GM19035 (cell line): ENCODE results near the gene HELZ.
"Not testable (repeated sequence)": the region's sequence is repeated elsewhere in the genome, so short reads cannot be mapped to it uniquely, and the experiment has no call there.

Experiments
- ATAC-seq: cut with Tn5 transposase; IDR thresholded peaks from one replicate; pipeline ENCODE4 v1.9.1; 2021; ENCODE audit not compliant: unreplicated experiment

Gene HELZ

DNA sequence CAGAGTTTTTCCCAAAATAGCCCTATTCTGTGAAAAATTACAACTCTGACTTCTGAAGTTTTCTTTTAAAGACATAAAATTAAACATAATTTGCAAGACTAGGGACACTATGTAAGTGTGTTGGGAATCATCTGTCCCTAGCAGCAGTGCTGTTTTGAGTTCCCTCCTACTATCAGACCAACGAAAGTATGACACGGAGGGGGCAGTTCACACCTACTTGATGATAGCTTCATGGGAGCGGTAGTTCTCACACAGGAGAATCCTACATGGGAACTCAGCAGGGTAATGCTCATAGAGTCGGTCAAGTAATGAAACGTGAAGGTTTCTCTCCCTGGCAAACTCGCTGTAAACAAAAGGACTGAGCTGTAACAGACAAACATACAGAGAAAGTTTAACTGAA, 96.6 kb downstream of the HELZ start:
- no peak for ATAC-seq

DNA sequence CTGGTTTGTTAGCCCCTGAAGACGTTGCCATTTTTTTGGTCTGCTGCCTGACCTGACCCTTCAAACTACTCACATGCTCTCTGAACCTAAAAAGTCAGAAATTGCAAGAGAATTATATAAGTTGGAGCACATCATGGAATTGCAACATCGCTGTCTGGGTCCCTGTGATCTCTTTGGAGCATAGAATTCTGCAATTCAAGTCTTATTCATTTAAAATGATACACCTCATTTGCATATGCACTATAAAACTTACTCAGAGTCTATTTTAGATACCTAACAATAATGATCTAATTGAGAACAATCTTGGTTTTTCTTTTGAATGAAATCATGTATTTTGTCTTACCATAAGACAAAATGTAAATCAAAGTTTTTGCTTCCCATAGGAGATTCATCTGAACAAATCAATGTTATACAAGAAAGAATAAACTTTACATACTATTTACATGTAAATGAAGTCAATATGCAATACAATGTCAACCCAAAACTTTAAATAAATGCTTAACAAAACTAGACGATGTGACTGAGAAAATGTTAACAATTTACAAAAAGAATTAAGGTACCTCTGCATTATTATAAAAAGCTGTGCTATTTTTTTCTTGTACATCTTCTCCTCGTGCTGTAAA, 99.7 kb downstream of the HELZ start:
- no peak for ATAC-seq

DNA sequence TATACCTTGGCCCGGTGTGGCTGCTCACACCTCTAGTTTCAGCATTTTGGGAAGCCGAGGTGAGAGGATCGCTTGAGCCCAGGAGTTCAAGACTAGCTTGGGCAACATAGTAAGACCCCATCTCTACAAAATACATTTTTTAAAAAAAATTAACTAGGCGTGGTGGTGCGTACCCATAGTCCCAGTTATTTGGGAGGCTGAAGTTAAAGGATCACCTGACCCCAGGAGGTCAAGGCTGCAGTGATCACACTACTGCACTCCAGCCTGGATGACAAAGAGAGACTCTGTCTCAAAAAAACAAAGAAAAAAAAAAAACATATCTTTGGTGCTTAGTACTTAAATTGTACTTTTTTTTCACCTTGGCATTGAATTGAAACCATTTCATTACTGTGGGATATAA, 101.7 kb downstream of the HELZ start:
- no peak for ATAC-seq

DNA sequence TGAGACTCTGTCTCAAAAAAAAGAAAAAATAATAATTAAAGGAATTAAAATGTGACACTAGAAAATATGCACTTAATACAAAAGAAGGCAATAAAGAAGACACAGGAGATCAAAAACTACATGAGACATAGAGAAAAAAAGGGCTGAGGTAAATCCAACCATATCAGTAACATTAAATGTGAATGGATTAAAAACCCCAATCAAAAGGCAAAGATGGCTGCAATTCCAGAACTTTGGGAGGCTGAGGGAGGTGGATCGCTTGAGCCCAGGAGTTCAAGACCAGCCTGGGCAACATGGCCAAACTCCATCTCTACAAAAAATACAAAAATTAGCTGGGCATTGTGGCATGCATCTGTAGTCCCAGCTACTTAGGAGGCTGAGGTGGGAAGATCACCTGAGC, 103.0 kb downstream of the HELZ start:
- not testable (repeated sequence) for ATAC-seq

DNA sequence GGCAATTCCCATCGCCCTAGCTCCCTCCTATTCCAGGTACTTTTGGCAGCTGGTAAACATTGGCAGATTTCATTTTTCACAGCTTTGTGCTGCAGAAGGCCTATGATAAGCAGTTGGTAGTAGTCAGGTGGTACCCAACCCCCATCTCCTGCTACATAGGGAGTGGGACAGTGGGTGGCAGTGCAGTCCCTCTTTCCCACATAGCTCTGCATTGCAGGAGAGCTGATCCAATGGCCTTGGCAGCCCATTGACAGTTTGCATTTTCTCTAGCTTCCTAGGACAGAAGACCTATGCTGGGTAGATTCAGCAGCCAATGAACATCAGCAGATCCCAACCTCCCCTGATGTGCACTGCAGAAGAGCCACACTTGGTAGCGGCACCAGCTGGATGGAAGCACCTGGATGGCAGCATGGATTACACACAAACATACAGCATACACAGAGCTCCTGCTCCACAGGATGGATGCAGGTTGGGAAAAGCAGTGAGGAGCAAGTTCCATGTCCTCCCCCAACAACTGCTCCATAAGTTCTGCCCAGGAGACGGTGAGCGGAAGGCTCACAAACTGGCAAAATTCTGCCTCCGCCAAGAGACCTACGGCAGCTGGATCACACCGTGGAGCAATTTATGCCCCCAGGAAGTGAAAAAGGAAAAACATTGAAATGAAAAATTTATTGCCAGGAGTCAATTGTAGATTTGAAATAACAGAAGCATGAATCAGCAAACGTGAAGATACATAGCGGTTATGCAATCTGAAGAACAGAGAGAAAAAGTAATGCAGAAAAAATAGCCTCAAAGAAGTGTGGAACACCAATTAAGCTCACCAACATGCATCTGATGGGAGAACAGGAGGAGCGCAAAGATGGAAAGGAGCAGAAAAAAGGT, 105.0 kb downstream of the HELZ start:
- no peak for ATAC-seq

DNA sequence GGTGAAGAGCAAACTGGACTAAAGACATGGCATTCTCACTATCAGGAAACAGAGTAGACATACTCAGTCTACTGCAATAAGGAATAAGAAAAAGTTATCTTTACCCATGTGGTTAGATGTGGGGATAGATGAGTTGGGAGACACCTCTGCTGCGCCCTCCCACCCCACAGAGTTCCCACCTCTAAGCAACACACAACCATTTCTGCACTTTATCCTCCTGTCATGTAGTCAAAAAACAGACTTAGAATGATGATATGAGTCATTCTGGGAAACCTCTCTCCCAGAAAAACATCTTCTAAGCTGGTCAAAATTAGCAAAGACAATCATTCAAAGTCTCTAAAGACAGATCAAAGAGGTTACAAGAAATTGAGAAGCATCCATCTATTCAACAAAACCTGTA, 105.7 kb downstream of the HELZ start:
- no peak for ATAC-seq

DNA sequence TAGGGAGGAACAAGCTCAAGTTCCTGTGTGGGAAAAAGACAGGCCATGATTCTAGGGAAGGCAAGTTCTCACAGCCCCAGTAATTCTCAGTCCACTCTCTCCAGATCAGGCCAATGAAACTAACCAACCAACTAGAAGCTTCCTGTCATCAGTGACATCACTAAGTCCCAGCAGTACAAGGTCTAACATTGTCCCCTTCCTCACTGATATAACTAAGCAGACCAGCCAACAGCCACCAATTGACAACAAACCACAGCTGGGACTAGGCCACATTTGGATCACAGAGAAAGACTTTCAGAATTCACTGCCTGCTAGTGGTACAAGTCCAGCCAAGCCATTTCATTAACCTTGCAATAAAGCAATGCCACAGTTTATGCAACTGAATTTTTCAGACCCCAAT, 106.6 kb downstream of the HELZ start:
- ATAC-seq: no peak

DNA sequence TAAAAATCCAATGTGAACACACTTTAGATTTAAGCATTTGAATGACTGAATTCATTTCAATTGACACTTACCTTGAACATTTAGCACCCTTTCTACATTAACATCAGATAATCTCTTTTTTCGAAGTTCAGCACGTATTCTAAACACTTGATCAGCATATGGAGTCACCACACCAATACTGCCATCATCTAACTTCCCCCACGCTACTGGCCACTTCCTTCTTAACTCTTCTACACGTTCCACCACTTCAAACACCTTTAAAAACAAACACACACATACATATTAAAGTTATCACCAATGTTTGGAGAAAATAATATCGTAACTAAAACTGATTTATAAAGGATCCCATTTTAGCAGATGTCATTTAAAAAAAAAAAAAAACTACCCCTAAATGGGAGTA, 107.1 kb downstream of the HELZ start:
- no peak for ATAC-seq

DNA sequence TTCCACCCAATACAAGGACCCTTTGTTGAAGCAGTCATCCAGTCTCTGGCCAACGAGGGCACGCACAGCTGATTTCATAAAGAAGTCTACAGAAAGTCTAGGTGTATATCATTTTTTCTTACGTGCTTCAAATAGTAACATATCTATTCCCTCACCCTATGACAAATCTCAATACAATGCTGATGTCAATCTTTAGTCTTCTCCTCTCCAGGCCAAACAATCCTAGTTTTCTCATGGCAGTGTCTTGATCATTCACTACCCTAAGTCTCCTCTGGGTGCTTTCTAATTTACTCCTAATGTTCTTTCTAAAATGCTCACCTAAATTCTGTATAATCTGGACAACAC, 108.0 kb downstream of the HELZ start:
- ATAC-seq: no peak

DNA sequence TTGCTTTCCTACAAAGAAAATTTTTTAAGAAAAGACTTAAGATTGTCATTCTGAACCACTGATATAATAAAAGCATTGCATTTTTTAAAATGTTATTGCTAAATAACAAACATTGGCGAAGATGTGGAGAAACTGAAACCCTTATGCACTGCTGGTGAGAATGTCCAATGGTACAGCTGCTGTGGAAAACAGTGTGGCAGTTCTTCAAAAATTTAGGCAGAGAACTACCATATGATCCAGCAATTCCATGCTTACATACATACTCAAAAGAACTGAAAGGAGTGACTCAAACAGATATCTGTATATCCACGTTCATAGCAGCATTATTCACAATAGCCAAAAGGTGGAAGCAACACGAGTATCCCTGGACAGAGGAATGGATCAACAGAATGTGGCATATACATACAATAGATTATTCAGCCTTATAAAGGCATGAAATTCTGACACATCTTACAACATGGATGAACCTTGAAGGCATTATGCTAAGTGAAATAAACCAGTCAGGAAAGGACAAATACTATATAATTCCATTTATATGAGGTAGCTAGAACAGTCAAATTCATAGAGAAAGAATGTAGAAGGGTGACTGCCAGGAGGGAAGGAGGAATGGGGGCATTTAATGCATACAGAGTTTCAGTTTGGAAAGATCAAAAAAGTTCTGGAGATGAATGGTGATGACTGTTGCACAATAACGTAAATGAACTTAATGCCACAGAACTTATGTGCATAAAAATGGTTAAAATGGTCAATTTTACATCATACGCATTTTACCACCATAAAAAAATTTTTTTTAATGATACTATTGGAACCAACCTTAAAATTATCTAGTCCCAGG, 108.6 kb downstream of the HELZ start:
- no peak for ATAC-seq

DNA sequence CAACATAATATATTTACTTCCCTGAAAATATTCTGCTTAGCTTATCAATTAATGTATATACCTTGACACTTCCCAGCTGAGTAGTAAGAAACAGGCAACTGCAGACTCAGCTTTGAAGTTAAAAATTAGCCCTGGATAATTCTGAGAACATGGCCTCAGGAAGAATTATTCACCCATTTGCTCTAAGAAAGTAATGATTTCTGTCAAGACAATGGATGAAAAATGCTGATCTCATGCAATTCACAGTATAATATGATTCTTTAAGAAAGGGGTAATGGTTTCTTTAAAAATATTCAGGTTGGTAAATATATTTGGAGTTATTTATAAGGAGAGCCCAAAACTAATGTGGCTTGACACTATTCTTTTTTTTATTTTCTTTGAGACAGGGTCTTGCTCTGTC, 111.8 kb downstream of the HELZ start:
- ATAC-seq: no peak

DNA sequence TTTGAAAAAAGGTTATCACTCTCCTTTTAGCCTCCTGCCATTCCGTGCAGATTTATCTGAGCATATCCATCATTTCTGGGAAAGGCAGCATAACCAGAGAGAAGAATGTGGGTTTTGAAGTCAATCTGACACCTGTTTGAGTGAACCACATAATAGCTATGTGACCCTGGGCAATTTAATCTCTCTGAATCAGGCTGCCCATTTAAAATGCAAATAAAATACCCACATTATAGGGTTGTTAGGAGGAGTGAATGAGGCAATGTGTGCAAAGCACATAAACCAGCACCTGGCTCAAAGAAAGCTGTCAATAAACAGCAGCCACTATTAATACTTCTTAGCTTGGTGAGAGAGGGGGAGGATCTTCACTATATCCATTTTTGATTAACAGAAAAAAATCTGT, 112.6 kb downstream of the HELZ start:
- no peak for ATAC-seq

DNA sequence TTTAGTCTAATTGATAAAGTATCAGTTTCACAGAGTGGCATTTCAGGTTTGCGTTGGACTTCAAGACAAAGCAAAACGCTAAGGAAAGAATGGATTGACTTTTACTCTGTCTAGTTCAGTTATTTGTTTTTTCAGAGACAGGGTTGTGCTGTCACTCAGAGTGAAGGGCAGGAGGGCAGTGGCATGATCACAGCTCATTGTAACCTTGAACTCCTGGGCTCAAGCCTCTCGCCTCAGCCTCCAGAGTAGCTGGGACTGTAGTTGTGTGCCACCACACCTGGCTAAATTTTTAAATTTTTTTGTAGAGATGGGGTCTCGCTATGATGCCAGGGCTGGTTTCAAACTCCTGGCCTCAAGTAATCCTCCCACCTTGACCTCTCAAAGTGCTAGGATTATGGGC, 114.2 kb downstream of the HELZ start:
- no peak for ATAC-seq

DNA sequence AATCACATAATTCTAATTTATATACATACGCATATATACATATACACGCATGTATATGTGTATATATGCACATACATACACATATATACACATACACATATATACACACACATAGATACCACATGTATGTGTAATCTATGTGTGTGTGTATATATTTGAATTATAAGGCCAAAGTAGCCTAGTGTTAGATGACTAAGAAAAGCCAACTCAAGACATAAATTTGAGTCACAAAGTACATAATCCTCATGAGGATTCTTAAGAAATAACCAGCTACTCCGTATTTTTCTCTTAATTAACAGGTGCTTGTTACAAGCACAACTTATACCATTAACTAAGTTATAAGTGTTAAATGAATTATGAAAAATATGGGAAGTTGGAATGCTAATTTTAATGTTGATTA, 115.7 kb downstream of the HELZ start:
- no peak for ATAC-seq

DNA sequence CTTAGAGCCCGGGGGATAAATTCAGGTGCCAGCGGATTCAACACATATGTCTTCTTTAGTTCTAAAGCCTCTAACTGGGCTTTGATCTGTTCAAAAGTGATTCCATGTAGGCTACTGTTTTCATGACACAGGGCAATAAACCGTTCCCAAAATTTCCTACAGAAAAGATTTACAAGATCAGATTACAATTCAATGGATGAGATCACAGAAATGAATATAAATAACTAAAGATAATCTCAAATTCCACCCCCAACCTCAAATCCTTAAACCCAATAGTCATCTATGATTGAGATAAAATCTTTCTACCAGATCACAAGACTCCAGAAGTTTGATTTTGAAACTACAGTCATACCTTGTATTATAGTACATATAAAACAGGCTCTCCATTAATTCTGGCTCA, 116.3 kb downstream of the HELZ start:
- ATAC-seq: no peak

DNA sequence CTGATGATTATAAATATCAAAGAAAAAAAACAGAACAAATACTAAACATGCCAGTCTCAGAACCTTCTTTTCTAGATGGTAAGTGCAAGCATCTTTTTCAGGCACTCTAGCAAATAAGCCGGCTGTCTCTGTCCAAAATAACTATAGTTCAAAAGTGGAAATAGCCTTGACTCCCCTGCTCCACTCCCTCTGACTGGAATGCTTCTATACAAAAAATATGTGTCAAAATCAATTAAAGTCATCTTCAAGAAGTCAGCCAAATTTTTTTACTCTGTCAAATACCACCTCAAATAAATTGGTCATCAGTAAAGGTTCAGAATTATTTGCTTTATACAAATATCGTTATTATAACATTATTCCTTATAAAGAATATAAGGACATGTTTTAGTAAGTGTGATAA, 117.1 kb downstream of the HELZ start:
- no peak for ATAC-seq

DNA sequence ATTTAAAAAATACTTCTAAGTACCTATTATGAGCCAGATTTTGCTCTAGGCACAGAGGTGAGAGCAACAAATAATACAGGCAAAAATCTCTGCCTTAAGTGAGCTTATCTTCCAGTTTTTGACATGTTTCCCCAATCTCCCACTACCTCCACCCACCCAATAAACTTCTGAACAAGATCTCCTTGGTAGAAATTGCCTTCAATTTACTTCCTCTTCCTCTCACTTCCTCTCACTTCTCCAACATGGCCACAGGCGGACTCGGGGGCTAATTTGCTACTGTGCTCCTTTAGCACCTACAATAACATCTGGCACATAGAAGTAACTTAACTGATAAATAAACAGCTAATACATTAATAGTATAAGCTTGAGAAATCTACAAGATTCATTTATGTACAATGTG, 118.0 kb downstream of the HELZ start:
- no peak for ATAC-seq

DNA sequence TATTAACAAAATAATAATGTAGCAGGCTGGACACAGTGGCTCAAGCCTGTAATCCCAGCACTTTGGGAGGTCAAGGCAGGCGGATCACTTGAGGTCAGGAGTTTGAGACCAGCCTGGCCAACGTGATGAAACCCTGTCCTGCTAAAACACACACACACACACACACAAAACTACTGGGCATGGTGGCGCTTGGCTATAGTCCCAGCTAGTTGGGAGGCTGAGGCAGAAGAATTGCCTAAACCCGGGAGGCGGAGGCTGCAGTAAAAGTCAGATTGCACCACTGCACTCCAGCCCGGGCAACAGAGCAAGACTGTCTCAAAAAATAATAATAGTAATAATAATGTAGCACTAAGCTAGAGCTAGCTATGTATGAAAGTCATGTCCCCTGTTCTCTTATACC, 118.5 kb downstream of the HELZ start:
- not testable (repeated sequence) for ATAC-seq

DNA sequence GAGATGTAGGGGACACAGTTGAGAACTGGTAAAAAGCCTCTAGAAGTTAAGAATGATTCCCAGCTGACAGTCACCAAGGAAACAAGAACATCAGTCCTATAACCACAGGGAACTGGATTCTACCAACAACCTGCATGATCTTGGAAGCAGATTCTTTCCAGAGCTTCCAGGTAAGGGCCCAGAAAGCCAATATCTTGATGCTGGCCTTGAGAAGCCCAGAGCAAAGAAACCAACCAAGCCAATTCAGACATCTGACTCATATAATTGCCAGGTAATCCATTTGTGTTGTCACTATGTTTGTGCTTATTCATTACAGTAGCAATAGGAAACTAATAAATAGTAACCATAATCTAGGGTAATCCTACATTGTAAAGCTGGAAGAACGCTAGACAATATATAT, 119.1 kb downstream of the HELZ start:
- ATAC-seq: no peak

DNA sequence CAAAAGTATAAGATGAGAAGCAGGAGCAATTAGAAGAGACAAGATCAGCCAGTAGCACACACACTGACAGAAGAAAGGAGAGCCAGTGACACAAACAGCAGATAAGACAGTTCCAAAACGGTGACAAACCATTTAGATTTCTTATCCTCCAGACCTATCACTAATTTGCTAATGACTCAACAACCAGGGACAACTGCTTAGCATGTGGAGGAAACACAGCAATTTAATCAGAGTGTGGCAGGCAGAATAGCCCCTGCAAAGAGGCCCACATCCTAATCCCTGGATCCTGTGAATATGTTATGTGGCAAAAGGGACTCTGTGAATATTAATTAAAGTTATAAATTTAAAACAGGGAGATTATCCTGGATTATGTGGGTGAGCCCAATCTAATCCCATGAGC, 119.6 kb downstream of the HELZ start:
- no peak for ATAC-seq

DNA sequence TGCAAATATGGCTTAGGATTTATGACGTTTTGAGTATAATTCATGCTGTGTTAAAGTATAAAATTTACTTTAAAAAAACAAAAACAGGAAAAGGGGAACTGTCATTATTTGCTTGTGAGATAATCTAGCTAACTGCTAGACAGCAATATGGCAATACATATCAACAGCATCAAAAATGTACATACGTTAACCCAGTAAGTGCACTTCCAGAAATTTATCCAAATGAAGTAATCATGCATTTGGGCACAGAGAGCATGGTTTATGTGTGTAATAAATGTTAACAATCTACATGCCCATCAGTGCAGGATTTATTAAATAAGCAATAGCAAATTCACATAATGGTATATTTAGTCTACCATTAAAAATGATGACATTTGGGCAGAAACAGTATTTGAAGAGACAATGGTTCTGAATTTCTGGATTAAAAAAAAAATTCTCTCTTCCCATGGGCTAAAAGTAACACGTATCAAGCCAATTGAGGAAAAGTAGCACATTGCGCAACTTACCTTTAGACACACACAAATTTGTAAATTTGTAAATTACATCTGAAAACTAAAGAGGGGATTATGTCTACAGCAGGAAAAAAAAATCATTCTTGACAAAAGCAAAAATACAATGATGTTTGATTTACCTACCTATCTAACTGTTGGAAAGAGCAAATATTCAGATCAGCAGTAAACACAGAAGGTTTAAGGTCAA, 120.4 kb downstream of the HELZ start:
- ATAC-seq: no peak
